SW 1271 (cell line): ENCODE results near the gene TBL1X.

Source experiments
- DNase-seq, 2 experiments: peaks; one replicate each; lab custom pipeline; 2025; lab: John Stamatoyannopoulos, UW

TBL1X gene

DNA sequence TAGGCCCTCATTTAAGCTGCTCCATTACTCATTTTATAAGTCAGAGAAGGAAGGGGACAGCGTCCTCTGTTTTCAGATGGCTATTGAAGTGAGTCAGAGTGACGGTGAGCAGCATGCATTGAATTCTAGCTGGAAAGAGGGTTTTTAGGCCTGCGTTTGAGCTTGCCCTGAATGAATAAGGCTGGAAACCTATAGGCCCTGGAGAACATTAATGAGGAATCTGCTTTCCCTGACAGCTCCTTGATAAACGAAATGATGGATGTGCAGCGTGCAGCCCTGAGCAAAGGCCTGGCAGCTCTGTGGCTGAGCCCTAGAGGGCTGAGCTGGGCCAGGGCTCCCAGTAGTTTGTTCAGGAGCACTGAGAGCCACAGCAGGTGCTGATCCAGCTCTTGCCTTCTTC is 33.4 kb downstream of the TBL1X start:
- DNase-seq = no peak

GRCh38 chrX:9500584-9500983 is 35.7 kb downstream of the TBL1X start:
- DNase-seq = no peak

GRCh38 chrX:9501362-9501761 is 36.5 kb downstream of the TBL1X start:
- no peak for DNase-seq

DNA sequence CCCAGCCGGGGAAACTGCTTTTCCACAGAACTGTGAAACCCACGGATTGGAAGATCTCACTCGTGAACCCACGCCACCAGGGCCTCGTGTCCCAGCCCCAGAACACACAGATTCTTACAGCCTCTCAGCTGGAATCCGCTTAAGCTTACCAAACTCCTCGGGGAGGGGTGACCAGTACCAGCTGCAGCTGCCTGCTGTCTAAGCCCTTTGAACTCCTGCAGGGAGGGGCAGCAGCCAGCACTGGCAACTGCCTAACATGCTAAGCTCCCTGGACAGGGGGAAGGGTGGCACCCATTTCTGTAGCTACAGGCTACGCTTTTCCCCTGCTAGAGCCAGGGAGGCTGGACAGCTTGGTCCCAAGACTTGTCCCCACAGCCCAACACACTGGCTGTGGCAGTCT is 38.4 kb downstream of the TBL1X start:
- no peak for DNase-seq

DNA sequence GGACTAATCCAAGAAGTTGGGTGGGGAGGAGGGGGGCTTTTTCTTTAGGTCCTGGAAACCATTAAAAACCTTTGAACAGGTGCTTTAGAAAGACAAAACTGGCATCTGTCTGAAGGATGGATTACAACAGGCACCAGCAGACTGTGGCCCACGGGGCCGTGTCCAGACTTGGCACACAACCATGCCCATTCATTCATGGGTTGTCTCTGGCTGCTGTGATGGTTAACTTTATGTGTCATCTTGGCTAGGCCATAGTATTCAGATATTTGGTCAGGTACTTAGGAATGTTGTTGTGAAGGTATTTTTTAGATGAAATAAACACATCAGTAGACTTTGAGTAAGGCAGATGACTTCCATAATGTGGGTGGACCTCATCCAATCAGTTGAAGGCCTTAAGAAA is 45.5 kb downstream of the TBL1X start:
- DNase-seq = no peak

- DNase-seq = no peak
Measured at GRCh38 chrX:9510980-9511379, 46.1 kb downstream of the TBL1X start.

- no peak for DNase-seq
Measured at GRCh38 chrX:9515489-9515888, 50.6 kb downstream of the TBL1X start.

DNA sequence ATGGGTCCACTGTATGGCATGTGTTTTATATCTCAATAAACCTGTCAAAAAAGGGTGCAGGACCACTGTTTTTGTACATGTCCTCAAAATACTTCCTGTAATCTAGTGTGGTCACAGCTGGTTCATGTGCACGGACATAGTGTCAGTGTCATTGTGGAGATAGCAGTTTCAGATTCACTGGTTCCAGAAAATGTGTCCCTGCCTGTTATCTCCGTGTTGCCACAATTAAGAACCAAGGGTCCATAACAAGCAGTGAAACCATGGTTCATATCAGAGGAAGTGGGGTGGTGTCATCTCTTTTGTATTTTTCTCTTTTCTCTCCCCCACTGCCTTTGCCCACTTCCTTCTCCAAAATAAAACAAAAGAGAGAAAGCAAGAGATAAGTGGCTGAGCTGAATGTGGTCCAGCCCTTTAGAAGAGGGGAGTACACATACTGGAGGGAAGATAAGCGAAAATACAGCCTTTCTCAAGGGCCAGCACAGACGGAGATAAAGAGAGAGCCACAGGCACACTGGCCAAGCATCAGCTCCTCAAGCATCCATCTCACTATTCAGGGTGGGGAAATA is 51.2 kb downstream of the TBL1X start:
- no peak for DNase-seq

- DNase-seq = no peak
Measured at GRCh38 chrX:9516635-9517034, 51.8 kb downstream of the TBL1X start.

- DNase-seq = no peak
Measured at GRCh38 chrX:9518051-9518450, 53.2 kb downstream of the TBL1X start.

DNA sequence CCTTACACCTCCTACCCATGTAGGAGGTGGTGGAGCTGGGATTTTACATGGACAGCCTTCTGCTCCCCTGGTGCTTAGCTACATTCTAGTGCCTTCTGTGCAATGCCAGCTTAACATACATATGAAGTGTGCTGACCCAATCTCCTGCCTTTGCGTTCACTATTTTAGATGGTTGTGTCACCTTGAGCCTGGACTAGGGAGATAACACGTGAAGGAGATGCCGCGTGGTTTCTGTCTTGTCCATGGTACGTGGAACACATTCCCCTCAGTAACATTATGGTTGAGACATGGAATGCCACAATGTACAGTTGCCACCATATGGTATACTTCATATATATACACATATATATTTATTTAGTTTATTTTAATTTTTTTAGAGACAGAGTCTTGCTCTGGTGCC is 54.0 kb downstream of the TBL1X start:
- no peak for DNase-seq

DNA sequence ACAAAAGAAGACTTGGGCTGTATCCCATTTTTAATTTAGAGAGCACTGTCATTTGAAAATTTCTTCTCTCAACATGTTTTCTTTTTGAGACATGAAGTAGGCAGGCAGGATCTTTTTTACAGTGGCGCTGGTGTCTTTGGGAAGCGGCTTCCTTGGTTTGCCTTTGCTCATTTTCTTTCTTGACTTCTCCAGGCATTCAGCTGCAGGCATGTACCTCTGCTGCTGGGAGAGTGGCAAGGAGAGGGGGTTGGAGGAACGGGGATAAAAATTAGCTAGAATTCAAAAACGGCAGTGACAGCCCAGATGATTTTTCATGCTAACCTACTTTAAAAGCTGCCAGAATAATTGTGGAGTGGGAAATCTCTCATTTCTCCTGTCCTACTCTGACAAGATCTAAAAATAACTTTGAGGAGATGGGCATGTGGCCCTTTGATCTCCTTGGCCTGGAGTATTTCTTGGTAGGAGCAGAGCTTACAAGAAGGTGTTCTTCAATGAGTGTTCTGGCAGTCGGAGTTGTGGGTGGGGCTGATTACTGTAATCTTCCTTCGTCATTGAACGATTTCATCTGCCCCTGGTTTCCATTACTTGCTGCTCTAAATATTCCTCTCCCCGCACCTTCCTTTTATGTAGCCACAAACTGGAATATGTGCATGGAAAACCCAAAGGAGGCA is 54.8 kb downstream of the TBL1X start:
- DNase-seq = no peak

- DNase-seq = no peak
Measured at GRCh38 chrX:9520217-9520590, 55.3 kb downstream of the TBL1X start.

DNA sequence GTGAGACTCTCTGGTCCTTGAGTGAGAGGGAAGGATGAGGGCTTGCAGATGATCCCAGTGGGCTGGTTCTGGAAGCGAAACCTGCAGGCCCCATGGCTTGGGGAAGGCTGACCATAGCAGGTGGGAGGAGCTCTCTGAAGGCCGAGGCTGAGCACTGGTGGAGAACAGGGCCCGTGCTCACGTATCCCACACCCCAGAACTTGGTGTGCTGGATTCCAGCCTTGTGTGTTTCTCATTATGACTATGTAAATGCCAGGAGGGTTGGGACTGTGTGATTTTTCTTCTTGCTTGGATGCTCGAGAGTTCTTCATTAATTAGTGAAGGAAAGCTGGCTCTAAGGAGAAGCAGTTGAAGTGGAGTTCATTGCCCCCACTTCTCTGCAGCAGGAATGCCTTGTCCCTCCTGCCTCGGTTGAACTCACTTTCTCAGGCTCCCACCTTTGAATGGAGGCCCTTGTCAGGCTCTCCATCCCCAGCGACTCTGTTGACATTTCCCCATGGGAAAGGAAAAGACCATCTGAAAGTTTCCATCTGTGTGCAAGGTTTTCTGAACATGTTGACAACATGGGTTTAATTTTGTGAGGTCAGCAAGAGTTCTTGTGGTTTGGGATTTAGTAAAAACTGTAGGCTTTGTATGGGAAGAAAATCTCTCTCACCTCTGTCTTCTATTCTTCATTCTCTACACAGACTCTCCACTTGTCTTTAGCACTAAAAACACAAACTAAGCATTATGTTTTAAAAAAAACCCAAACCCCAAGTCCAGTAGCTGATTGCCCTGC is 57.7 kb downstream of the TBL1X start:
- no peak for DNase-seq

DNA sequence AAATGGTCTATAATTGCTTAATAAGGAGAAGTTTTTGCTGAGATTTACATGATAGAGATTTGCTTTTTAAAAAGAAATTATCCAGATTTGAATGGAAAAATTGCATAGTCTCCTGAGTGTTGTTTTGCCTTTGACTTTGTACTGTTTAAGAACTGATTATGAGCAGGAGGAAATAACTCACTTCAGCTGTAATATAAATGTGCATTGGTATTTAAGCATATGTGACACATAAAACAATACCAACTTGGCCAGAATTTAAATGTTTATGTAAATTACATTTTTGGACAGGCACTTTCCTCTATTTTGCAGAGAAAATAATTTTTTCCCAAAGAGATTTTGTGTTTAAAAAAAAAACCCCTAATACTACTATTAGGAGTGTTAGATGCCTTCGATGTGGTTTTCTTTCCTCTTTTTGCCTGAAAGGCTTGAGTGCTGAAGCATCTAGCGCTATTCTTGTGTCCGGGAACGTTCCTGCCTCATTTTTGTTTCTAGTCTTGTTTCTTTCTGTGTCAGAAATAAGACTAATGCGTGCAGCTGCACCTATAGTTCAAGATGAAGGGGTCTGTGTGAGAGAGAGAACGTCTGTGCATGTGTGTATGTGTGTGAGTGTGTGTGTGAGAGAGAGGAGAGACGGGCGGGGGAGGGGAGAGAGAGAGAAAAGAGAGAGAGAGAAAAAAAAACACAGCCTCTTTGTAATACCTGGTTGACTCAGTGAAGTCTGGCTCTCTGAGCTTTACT is 60.8 kb downstream of the TBL1X start:
- DNase-seq = no peak

DNA sequence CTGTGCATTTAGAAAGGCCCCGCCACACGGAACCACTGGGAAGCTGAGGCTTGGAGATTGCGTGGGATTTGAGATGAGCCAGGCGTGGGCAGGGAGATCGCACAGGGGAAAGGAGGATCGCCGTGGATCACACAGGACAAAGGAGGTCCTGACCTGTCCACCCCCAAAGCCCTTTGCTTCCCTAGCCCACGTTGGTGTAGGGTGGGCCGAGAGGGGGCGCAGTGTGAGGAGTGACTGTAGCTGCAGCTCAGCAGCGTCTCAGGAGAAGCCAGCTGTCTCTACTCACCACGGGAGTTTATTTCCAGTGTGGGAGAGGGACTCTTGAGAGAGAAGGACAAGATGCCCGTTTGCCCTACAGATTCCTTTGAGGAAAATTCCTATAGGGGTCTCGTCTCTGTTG is 62.1 kb downstream of the TBL1X start:
- DNase-seq = no peak

DNA sequence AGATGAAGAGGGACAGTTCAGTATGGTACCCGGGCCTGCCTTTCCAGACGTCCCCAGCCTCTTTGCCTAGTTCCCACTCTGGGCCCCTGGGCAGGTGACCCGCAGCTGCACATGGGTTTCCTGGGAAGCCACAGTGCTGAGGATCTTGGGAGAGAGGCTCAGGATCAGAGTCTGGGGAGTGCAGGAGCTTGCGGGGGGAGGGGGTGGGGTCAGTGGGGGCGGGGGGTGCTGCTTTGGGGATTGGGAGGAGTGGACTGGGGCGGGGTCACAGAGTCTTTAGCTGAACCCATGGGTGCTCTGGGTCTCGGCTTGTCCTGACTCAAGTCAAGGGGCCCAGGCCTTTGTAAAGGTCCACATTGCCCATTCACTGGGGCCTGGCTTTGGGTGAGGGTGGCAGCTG is 63.6 kb downstream of the TBL1X start:
- no peak for DNase-seq

DNA sequence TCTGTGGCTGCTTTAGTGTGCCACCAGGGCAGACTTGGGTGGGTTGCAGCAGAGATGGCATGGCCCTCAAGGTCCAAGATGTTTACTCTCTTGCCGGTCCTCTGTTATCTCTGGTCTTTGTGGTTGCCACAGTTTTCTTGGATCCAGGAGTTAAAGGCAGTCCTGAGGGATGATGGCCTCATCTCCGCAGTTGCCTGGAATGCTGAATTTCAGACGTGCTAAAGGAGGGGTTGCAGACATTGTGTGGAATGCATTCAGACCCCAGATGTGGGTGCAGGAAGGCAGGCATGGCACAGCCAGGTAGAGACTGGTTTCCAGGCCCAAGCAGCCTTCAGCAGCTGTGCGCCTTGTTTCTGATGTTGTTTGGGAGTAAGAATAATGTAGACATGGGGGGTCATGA is 64.4 kb downstream of the TBL1X start:
- no peak for DNase-seq

DNA sequence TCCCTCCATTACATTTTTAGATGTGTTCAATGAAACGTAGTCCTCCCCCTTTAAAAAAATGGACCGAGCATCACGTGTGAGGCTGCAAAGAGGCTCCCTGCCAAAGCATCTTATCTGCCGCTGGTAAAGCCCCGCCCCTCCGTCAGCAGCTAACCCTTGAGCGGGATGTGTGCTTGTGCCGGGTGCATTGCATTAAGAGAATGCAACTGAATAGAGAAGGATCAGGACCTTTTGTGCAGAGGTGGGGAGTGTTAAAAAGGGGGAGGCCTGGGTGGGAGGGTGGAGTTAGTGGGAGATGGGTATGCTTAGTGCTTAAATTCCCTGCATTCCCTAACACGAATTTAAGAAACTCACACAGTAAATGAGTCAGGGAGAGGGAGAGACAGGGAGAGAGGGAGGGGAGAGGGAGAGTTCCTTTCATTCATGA is 66.0 kb downstream of the TBL1X start:
- DNase-seq = no peak

DNA sequence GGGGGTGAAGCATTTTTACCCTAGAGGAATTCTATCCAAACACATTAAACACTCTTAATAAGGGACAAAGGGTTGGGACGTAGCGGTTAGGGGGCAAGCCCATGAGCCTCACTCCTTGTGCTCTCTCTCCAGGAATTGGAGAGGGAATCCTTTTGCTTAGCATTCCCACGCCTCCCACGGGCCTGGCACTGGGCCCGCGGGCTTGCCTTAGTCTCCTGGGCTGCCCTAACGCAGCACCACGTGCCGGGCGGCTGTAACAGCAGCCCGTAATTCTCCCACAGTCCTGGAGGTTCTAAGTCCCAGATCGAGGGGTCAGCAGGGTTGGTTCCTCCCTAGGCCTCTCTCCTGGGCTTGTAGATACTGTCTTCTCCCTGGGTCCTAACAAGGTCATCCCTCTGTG is 67.5 kb downstream of the TBL1X start:
- DNase-seq = no peak

GRCh38 chrX:9533611-9534010 is 68.8 kb downstream of the TBL1X start:
- no peak for DNase-seq

DNA sequence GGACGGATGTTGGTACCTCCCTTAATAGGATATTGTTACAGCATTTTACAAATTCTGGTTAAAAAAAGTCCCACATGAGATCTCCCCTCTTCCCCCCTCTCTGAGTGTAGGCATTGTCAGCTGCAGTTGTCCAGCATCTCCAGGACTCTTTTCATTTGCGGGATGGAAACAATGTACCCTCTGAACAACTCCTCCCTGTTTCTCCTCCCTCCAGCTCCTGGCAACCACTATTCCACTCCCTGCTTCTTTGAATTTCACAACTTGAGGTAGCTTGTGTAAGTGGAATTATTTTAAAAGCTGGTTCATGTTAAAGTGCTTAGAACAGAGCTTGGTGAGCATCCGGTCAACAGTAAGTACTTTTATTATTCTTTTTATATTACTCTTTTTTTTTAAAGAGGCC is 69.8 kb downstream of the TBL1X start:
- DNase-seq = no peak

DNA sequence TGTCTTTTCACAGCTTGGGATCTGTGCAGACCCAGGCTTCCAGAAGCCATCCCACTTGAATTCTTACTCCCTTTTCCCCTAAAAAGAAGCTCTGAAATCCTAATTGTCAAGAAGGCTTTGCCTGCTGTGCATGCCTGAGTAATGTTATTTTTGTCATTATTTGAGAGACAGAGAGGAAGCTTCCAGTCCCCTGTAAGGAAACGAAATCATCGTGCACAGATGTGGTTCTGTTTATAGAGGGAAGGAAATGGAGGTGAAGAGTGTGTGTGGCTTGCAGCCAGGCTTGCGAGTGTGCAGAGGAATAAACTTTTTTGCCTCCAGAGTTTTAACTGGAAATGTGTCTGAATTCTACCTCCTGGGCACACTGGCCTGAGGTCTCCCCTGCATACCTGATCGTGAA is 70.2 kb downstream of the TBL1X start:
- DNase-seq = no peak
